Peyer's patch (tissue), 4 donors: Measurements from ENCODE around the gene NOTUM. TPM values are rescaled to one million over a fixed set of nuclear protein-coding genes. Genes with fewer than 3 reads are reported as not detected.

Experiments used
- DNase-seq, 3 donors: peaks; one replicate each; pipeline ENCODE4 v3.0.0-alpha.2; 2017 to 2019
- H3K27ac ChIP-seq, 4 donors: fragments of 200-600 bp; sonication (generic); one replicate each; pipeline ENCODE4 v1.5.1; 2016 to 2019
- H3K27me3 ChIP-seq, 2 donors: fragments of 200-600 bp; sonication (generic); one replicate each; pipeline ENCODE4 v1.5.1; 2019
- H3K36me3 ChIP-seq, 3 donors: fragments of 200-600 bp; sonication (generic); one replicate each; pipeline ENCODE4 v1.5.1; 2016 to 2019
- H3K4me1 ChIP-seq, 4 donors: fragments of 200-600 bp; sonication (generic); one replicate each; pipeline ENCODE4 v1.5.1; 2016 to 2019
- H3K4me3 ChIP-seq, 4 donors: fragments of 200-600 bp; sonication (generic); 1 replicate in 3 of 4; 2 replicates in 1 of 4; pipeline ENCODE4 v1.5.1; 2016 to 2019; ENCODE audit warnings: mild to moderate bottlenecking in 1 of 4
- H3K9me3 ChIP-seq, 4 donors: fragments of 200-600 bp; sonication (generic); one replicate each; pipeline ENCODE4 v1.5.1; 2016 to 2019; ENCODE audit warnings: mild to moderate bottlenecking in 1 of 4
- POLR2A ChIP-seq, 2 donors: fragments of 450-650 bp; IDR thresholded peaks; one replicate each; pipeline ENCODE4 v1.5.1; 2017; ENCODE audit warnings: antibody characterized with exemption in 2 of 2, mild to moderate bottlenecking in 2 of 2, moderate library complexity in 2 of 2
- total RNA-seq, 4 donors: library from RNA; depleted of rRNA; stranded (reverse); fragments of >200 nt; gene quantifications; one replicate each; pipeline ENCODE4 v1.1.0, GENCODE V29; 2016
- TF ChIP-seq, protein P1 (sequence below), 6 experiments: fragments of 450-650 bp in 4 of 6; fragments of 200-600 bp in 2 of 6; sonication (generic) in 1 of 6; IDR thresholded peaks; one replicate each; pipeline ENCODE4 v1.5.1; 2017 to 2019; ENCODE audit warnings: antibody characterized with exemption in 6 of 6, mild to moderate bottlenecking in 3 of 6, moderate library complexity in 1 of 6

The NOTUM gene
- total RNA-seq, 4 donors from 2014 or later, result 1.2 TPM; not detected in 3

DNA sequence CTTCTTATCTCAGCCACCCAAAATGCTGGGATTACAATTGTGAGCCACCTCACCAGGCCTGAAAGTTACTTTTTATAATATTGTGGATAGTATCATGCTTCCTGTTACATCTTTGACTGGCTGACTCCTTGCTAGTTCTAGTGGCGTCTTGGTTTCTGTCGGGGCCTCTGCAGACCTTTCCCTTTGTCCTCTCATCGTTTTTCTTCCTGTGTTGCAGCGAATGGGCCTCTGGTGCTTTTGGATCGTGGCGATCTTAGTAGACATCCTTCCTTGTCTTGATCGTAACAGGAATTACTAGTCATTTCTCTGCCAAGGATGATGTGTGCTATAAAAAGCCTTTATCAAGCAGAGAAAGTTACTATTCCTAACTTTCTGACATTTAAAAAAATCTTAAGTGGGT lies 37.2 kb upstream of the NOTUM start:
- peaks cover 0 to 17% (median 0%) of the 10 kb centered on the region in 4 donors for H3K4me1 ChIP-seq
- TF ChIP-seq, protein P1, sequence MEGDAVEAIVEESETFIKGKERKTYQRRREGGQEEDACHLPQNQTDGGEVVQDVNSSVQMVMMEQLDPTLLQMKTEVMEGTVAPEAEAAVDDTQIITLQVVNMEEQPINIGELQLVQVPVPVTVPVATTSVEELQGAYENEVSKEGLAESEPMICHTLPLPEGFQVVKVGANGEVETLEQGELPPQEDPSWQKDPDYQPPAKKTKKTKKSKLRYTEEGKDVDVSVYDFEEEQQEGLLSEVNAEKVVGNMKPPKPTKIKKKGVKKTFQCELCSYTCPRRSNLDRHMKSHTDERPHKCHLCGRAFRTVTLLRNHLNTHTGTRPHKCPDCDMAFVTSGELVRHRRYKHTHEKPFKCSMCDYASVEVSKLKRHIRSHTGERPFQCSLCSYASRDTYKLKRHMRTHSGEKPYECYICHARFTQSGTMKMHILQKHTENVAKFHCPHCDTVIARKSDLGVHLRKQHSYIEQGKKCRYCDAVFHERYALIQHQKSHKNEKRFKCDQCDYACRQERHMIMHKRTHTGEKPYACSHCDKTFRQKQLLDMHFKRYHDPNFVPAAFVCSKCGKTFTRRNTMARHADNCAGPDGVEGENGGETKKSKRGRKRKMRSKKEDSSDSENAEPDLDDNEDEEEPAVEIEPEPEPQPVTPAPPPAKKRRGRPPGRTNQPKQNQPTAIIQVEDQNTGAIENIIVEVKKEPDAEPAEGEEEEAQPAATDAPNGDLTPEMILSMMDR (IDR thresholded peaks at IDR 0.05), result no peak
- no peak for TF ChIP-seq POLR2A (IDR thresholded peaks at IDR 0.05)
- no peaks in the 10 kb centered on the region for H3K9me3 ChIP-seq
- H3K4me3 ChIP-seq, result no peak overlapping the region
- H3K27me3 ChIP-seq, result no peaks in the 10 kb centered on the region
- no peak overlapping the region for H3K27ac ChIP-seq
- peaks cover 0 to 5% (median 0%) of the 10 kb centered on the region in 3 donors for H3K36me3 ChIP-seq
- DNase-seq, result no peak

DNA sequence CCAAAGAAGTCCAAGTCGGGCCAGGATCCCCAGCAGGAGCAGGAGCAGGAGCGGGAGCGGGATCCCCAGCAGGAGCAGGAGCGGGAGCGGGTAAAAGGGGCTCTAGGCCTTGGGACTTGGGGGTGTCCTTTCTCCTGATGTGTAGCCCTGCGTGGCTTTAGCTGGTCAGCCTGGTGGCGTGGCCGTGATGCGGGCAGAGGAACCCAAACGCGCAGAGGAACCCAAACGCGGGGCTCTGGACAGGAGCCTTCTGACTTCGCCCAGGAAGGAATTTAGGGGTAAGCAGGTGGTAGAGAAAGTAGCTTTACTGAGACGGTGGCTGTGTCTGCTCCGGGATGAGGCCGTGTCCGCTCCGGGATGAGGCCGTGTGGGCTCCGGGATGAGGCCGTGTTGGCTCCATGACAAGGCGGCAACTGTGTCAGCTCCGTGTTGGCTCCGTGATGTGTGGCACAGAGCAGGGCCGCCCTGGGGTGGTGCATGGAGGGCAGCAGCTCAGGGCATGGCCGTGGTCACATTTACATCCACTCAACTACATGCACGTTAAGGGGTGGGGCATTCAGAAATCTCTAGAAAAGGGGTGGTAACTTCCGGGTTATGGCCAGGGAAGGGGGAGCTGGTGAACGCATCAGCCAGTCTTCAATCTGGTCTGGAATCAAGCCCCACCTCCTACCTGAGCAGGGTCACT lies 35.9 kb upstream of the NOTUM start:
- H3K9me3 ChIP-seq, result no peaks in the 10 kb centered on the region
- H3K4me1 ChIP-seq, result peaks cover 0 to 24% (median 2%) of the 10 kb centered on the region in 4 donors
- no peak overlapping the region for H3K27ac ChIP-seq
- TF ChIP-seq, protein P1 (IDR thresholded peaks at IDR 0.05), result no peak
- TF ChIP-seq POLR2A (IDR thresholded peaks at IDR 0.05), result no peak
- H3K36me3 ChIP-seq, result peaks cover 0 to 5% (median 0%) of the 10 kb centered on the region in 3 donors
- DNase-seq, result no peak
- H3K4me3 ChIP-seq, result no peak overlapping the region
- no peaks in the 10 kb centered on the region for H3K27me3 ChIP-seq

DNA sequence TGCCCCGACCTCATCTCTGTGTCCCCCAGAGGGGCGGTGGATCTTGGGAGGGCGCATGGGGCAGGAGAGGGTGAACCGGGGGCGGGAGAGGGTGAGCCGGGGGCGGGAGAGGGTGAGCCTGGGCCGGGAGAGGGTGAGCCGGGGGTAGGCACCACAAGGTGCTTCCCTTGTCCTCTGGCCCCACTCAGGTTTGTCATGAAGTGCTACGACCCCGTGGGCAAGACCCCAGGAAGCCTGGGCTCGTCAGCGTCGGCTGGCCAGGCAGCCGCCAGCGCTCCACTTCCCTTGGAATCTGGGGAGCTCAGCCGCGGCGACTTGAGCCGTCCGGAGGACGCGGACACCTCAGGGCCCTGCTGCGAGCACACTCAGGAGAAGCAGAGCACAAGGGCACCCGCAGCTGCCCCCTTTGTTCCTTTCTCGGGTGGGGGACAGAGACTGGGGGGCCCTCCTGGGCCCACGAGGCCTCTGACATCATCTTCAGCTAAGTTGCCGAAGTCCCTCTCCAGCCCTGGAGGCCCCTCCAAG lies 35.3 kb upstream of the NOTUM start:
- no peaks in the 10 kb centered on the region for H3K27me3 ChIP-seq
- H3K9me3 ChIP-seq, result no peaks in the 10 kb centered on the region
- H3K4me3 ChIP-seq, result no peak overlapping the region
- no peak for DNase-seq
- peaks cover 0 to 29% (median 2%) of the 10 kb centered on the region in 4 donors for H3K4me1 ChIP-seq
- no peak overlapping the region for H3K27ac ChIP-seq
- no peak for TF ChIP-seq POLR2A (IDR thresholded peaks at IDR 0.05)
- TF ChIP-seq, protein P1 (IDR thresholded peaks at IDR 0.05), result no peak
- H3K36me3 ChIP-seq, result peaks cover 0 to 5% (median 0%) of the 10 kb centered on the region in 3 donors

DNA sequence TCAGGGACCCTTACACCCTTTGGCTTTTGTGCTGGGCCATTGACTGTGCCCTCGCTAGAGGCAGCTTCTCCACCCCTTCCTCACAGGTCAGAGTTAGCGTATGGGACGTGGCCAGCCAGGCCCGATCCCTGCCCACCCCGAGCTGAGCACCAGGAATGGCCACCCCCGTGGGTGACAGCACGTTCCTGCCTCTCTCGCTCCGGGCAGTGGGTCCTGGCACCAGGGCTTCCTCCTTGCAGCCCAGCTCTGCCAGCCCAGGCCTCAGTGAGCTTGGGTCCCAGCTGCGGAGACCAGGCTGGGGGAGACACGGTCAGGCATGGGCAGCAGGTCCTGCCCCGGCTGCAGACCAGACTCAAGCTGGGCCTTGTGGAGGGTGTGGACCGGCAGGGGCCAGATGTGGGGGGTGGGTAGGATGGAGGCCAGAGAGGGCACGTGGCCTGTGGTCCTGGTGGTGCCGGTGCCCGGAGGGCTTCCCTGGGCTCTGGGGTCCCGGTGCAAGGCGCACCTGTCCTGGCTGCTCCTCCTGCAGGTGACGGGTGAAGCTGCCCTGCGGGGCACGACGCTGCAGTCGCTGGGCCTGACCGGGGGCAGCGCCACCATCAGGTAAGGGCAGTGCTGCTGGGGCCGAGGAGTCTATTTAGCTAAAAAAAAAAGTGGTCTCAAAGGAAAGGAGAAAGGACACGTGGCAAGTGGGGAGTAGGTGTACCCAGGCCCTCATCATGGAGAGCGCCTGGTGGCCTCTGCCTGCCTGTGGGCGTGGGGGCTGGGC lies 34.7 kb upstream of the NOTUM start:
- Histone ChIP-seq H3K36me3 (peaks cover 0 to 5% (median 0%) of the 10 kb centered on the region in 3 donors), H3K27ac (no peak overlapping the region), H3K4me1 (peaks cover 0 to 29% (median 2%) of the 10 kb centered on the region in 4 donors), H3K9me3 (no peaks in the 10 kb centered on the region), H3K27me3 (no peaks in the 10 kb centered on the region), H3K4me3 (no peak overlapping the region)
- DNase-seq, result no peak
- TF ChIP-seq, protein P1 (IDR thresholded peaks at IDR 0.05), result no peak
- TF ChIP-seq POLR2A (IDR thresholded peaks at IDR 0.05), result no peak

DNA sequence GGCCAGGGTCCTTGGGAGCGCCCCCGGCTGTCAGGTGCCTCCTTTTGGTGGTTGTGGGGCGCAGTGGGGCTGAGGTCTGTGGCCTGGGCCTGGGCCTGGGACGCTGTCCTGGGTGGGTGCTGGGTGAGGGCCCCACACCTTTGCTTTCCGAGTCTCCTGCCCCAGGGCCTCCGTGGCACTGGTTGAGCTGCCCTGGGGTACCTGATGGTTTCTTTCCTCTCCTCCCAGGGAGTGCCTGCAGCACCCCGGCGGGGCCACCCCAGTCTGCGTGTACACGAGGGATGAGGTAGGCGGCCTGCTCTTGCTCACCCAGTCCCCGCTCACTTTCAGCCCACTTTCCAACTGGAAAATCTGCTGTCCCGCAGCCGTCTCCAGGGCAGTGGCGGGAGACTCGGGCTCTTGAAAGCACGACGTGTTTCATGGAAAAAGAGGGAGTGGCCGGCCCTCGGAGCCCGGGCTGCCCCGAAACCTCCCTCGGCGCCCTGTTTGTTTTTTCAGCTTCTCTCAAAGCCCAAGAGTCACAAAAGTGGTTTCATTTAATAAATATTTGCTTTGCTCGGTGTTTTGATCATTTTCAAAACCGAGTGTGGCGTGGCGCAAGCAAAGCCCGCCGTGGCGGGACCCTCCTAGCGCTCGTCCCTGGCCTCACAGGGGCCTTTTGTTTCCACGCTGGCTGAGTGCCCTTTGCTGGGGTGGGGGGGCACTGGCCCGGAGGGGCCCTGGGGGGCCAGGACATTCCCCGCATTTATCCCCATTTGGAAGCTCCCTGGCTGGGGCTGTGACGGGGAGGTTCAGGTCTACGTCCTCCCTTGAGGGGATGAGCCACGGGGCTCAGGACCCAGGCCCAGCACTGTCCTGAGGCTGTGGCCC lies 33.8 kb upstream of the NOTUM start:
- no peak for TF ChIP-seq POLR2A (IDR thresholded peaks at IDR 0.05)
- TF ChIP-seq, protein P1 (IDR thresholded peaks at IDR 0.05), result no peak
- Histone ChIP-seq H3K27me3 (no peaks in the 10 kb centered on the region), H3K4me3 (no peak overlapping the region), H3K27ac (no peak overlapping the region), H3K36me3 (peaks cover 0 to 5% (median 0%) of the 10 kb centered on the region in 3 donors), H3K9me3 (no peaks in the 10 kb centered on the region), H3K4me1 (peaks cover 0 to 24% (median 2%) of the 10 kb centered on the region in 4 donors)
- DNase-seq, result no peak
